ENCODE measurements around the gene SULT1C4. TPM values are rescaled to one million over a fixed set of nuclear protein-coding genes. Genes with fewer than 3 reads are reported as not detected.
A peak's percentile ranks its signal among the peaks of the same experiment; 100 is the strongest.

SULT1C4 gene
- total RNA-seq, 2 donors from 2014 or later = 2.8 TPM; not detected in 1

DNA sequence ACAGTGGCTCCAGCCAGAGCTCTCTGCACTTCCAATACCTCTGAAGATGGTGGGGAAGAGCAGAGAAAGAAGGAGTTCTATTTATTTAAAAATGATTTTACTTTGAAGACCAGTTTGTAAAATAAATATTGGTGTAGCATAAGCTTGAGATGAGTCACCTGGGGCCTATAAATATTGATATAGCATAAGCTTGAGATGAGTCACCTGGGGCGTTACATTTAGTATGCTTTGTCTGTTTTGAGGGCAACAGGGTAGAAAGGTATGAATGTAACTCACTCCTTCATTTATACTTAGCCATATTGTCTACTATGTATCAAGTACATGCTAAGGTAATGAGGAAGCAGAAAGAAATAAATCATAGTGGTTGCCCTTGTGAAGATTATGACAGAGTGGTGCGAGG, 7.7 kb upstream of the SULT1C4 start:
- H3K4me1 ChIP-seq (ENCODE audit: control insufficient read depth in 1 of 2, low read depth in 2 of 2) = no peaks in the 10 kb centered on the region
- H3K4me3 ChIP-seq = no peak overlapping the region
- DNase-seq (ENCODE audit: low spot score) (no peak), ATAC-seq (ENCODE audit: insufficient number of reproducible peaks, low FRiP score, low read depth) (no peak)
- no peaks in the 10 kb centered on the region for H3K27me3 ChIP-seq (replicated peaks; ENCODE audit: insufficient read depth)
- no peaks in the 10 kb centered on the region for H3K36me3 ChIP-seq
- TF ChIP-seq, protein P1, sequence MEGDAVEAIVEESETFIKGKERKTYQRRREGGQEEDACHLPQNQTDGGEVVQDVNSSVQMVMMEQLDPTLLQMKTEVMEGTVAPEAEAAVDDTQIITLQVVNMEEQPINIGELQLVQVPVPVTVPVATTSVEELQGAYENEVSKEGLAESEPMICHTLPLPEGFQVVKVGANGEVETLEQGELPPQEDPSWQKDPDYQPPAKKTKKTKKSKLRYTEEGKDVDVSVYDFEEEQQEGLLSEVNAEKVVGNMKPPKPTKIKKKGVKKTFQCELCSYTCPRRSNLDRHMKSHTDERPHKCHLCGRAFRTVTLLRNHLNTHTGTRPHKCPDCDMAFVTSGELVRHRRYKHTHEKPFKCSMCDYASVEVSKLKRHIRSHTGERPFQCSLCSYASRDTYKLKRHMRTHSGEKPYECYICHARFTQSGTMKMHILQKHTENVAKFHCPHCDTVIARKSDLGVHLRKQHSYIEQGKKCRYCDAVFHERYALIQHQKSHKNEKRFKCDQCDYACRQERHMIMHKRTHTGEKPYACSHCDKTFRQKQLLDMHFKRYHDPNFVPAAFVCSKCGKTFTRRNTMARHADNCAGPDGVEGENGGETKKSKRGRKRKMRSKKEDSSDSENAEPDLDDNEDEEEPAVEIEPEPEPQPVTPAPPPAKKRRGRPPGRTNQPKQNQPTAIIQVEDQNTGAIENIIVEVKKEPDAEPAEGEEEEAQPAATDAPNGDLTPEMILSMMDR (IDR thresholded peaks at IDR 0.05) = no peak
- no peak overlapping the region for H3K27ac ChIP-seq
- H3K9me3 ChIP-seq = no peaks in the 10 kb centered on the region

DNA sequence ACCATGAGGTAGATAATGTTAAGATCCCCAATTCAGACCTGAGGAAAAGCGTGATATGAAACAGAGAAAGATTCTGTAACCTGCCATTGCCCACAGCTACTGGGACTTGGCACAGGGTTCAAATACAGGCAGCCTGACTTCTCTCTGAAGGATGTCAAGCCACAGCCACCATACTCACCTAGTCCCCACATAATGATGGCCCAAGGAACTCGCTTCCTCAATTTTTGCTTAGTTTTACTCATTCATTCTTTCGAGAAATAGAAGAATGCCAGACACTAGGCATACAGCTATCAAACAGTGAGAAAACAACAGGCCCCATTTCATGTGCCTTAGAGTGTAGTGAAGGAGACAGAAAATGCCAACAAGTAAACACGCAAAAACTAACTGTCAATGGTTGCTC, 980 bp upstream of the SULT1C4 start:
- Histone ChIP-seq H3K27ac (no peak overlapping the region), H3K27me3 (replicated peaks; ENCODE audit: insufficient read depth) (no peaks in the 10 kb centered on the region), H3K36me3 (no peaks in the 10 kb centered on the region), H3K4me1 (ENCODE audit: control insufficient read depth in 1 of 2, low read depth in 2 of 2) (peaks cover 0 to 8% of the 10 kb centered on the region in 2 donors), H3K9me3 (no peaks in the 10 kb centered on the region), H3K4me3 (no peak overlapping the region)
- DNase-seq (ENCODE audit: low spot score) (no peak), ATAC-seq (ENCODE audit: insufficient number of reproducible peaks, low FRiP score, low read depth) (no peak)
- TF ChIP-seq, protein P1 (IDR thresholded peaks at IDR 0.05) = no peak

DNA sequence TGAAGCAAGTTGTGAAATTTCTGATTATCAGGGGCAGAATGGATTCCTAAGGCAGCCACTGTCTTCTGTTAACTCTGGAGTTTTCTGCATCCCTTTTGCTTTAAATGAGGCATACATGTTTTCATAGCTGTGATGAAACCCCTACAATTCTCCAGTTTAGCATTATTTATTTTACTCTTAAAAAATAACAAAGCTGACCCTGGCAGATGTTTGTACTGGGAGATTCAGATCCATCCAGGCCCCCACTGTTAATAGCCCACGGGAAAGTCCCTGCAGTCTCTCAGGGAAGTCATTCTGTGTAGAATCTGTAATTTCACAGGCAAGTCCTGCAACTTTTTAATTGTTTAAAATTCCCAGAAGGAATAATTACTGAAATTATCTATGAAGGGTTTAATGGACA, 353 bp upstream of the SULT1C4 start:
- peaks cover 0 to 8% of the 10 kb centered on the region in 2 donors for H3K4me1 ChIP-seq (ENCODE audit: control insufficient read depth in 1 of 2, low read depth in 2 of 2)
- H3K36me3 ChIP-seq = no peaks in the 10 kb centered on the region
- H3K27ac ChIP-seq = no peak overlapping the region
- no peak for ATAC-seq (ENCODE audit: insufficient number of reproducible peaks, low FRiP score, low read depth)
- H3K4me3 ChIP-seq = peak overlapping the region; percentile 59
- DNase-seq (ENCODE audit: low spot score) = no peak
- TF ChIP-seq, protein P1 (IDR thresholded peaks at IDR 0.05) = no peak
- no peaks in the 10 kb centered on the region for H3K27me3 ChIP-seq (replicated peaks; ENCODE audit: insufficient read depth)
- H3K9me3 ChIP-seq = no peaks in the 10 kb centered on the region

DNA sequence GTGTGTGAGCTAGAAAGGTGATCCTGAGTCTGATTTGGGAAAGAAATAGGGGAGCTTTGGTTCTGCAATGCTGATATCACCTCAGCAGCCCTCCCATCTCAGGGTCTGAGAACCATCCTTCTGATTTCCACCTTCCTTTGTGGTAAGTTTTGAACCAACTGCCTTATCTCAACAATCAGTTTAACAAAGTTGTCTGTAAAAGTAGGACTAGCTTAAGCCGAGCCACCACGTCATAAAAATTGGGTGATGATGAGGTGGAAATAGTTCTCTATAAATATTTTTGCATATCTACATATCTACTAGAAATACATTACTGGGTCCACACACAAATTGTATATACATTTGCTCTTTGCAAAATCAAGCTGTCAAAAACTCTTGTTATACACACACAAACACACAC, 1.1 kb downstream of the SULT1C4 start:
- peaks cover 0 to 8% of the 10 kb centered on the region in 2 donors for H3K4me1 ChIP-seq (ENCODE audit: control insufficient read depth in 1 of 2, low read depth in 2 of 2)
- no peaks in the 10 kb centered on the region for H3K27me3 ChIP-seq (replicated peaks; ENCODE audit: insufficient read depth)
- no peak for DNase-seq (ENCODE audit: low spot score)
- no peak for ATAC-seq (ENCODE audit: insufficient number of reproducible peaks, low FRiP score, low read depth)
- H3K4me3 ChIP-seq = peak overlapping the region; percentile 59
- no peaks in the 10 kb centered on the region for H3K9me3 ChIP-seq
- no peaks in the 10 kb centered on the region for H3K36me3 ChIP-seq
- TF ChIP-seq, protein P1 (IDR thresholded peaks at IDR 0.05) = no peak
- no peak overlapping the region for H3K27ac ChIP-seq

DNA sequence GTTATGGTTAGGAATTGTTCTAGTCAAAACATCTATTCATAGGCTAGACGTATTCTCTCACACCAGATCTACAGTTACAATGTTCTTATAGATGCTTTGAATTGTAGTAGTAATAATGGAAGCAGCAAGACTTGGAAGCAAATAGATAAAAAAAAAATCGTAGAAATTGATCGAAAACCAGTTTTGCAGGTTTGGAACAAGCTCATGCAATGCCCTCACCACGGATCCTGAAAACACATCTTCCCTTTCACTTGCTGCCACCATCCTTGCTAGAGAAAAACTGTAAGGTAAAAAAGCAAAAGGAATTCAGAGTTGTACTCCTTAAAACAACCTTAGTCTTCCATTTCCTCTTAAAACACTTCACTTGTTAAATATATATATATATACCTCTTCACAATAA, 4.4 kb downstream of the SULT1C4 start:
- Histone ChIP-seq H3K36me3 (no peaks in the 10 kb centered on the region), H3K27ac (no peak overlapping the region), H3K4me1 (ENCODE audit: control insufficient read depth in 1 of 2, low read depth in 2 of 2) (peaks cover 0 to 4% of the 10 kb centered on the region in 2 donors), H3K27me3 (replicated peaks; ENCODE audit: insufficient read depth) (no peaks in the 10 kb centered on the region), H3K4me3 (no peak overlapping the region), H3K9me3 (no peaks in the 10 kb centered on the region)
- ATAC-seq (ENCODE audit: insufficient number of reproducible peaks, low FRiP score, low read depth) (no peak), DNase-seq (ENCODE audit: low spot score) (no peak)
- TF ChIP-seq, protein P1 (IDR thresholded peaks at IDR 0.05) = no peak

Measured in thoracic aorta (tissue), 2 donors.